Measurements from ENCODE around the gene IQCH.
"Not testable (repeated sequence)": the region's sequence is repeated elsewhere in the genome, so short reads cannot be mapped to it uniquely, and the experiment has no call there.

IQCH gene

GRCh38 chr15:67401336-67401735 lies 146.8 kb downstream of the IQCH start:
- no peak for DNase-seq

- DNase-seq: no peak
Measured at GRCh38 chr15:67403428-67404154, 149.0 kb downstream of the IQCH start.

- no peak for DNase-seq
Measured at GRCh38 chr15:67405208-67406191, 150.9 kb downstream of the IQCH start.

GRCh38 chr15:67406257-67406861 lies 151.8 kb downstream of the IQCH start:
- no peak for DNase-seq

GRCh38 chr15:67407786-67408185 lies 153.2 kb downstream of the IQCH start:
- no peak for DNase-seq

GRCh38 chr15:67409175-67409574 lies 154.6 kb downstream of the IQCH start:
- DNase-seq: no peak

GRCh38 chr15:67411486-67411885 lies 156.9 kb downstream of the IQCH start:
- DNase-seq: no peak

GRCh38 chr15:67413770-67414390 lies 159.3 kb downstream of the IQCH start:
- peak in 1 of 2 experiments; percentile 11 for DNase-seq

- no peak for DNase-seq
Measured at GRCh38 chr15:67415181-67415580, 160.6 kb downstream of the IQCH start.

GRCh38 chr15:67416891-67417290 lies 162.3 kb downstream of the IQCH start:
- DNase-seq: no peak

- no peak for DNase-seq
Measured at GRCh38 chr15:67419705-67420104, 165.1 kb downstream of the IQCH start.

- DNase-seq: no peak
Measured at GRCh38 chr15:67420137-67420536, 165.6 kb downstream of the IQCH start.

GRCh38 chr15:67421105-67421504 lies 166.5 kb downstream of the IQCH start:
- DNase-seq: no peak

GRCh38 chr15:67422296-67422695 lies 167.7 kb downstream of the IQCH start:
- DNase-seq: no peak

GRCh38 chr15:67433495-67434099 lies 179.0 kb downstream of the IQCH start:
- peak in 1 of 2 experiments; percentile 47 for DNase-seq

- DNase-seq: not testable (repeated sequence)
Measured at GRCh38 chr15:67436351-67437250, 182.0 kb downstream of the IQCH start.

- no peak for DNase-seq
Measured at GRCh38 chr15:67444100-67444499, 189.5 kb downstream of the IQCH start.

GRCh38 chr15:67446449-67446848 lies 191.9 kb downstream of the IQCH start:
- no peak for DNase-seq

- not testable (repeated sequence) for DNase-seq
Measured at GRCh38 chr15:67448372-67448771, 193.8 kb downstream of the IQCH start.

- not testable (repeated sequence) for DNase-seq
Measured at GRCh38 chr15:67453703-67454102, 199.1 kb downstream of the IQCH start.

Data from SW 1271 (cell line).